Colonic mucosa (tissue), 4 donors: ENCODE results near the gene GLIS2. TPM values are rescaled to one million over a fixed set of nuclear protein-coding genes. Genes with fewer than 3 reads are reported as not detected.
A peak's percentile ranks its signal among the peaks of the same experiment; 100 is the strongest.

ENCODE experiments used
- DNase-seq: peaks from one replicate; pipeline ENCODE4 v3.0.0-alpha.2; 2020
- H3K27ac ChIP-seq: fragments of 200-600 bp; one replicate; pipeline ENCODE4 v1.8.0; 2021
- H3K27me3 ChIP-seq: fragments of 200-600 bp; one replicate; pipeline ENCODE4 v1.8.0; 2021
- H3K36me3 ChIP-seq: fragments of 200-600 bp; one replicate; pipeline ENCODE4 v1.8.0; 2021
- H3K4me1 ChIP-seq: fragments of 200-600 bp; one replicate; pipeline ENCODE4 v1.8.0; 2021; ENCODE audit warnings: mild to moderate bottlenecking
- H3K4me3 ChIP-seq: fragments of 200-600 bp; one replicate; pipeline ENCODE4 v1.8.0; 2021
- H3K9ac ChIP-seq, 2 donors: one replicate each; pipeline ENCODE4 v1.7.0; 2013; ENCODE audit warnings: control low read depth in 2 of 2, low read depth in 2 of 2, low read length in 2 of 2
- H3K9me3 ChIP-seq: fragments of 200-600 bp; one replicate; pipeline ENCODE4 v1.8.0; 2021
- CTCF ChIP-seq: fragments of 200-600 bp; IDR thresholded peaks from one replicate; pipeline ENCODE4 v1.8.0; 2022; ENCODE audit warnings: antibody characterized with exemption, mild to moderate bottlenecking
- intact Hi-C: fragments of 100-400 bp; cut with DNase I; formaldehyde crosslinking; loops from one replicate; pipeline ENCODE4 v1.14.1; 2022
- total RNA-seq, 2 donors: library from RNA; stranded (reverse); fragmentation: NEBNext Ultra II Directional in 1 of 2; extraction: Animal tissue kit (Norgen Biotek cat#: 25700) in 1 of 2; gene quantifications; one replicate each; pipeline ENCODE4 v1.2.1, GENCODE V29; 2021
- donor health status: healthy.
- donor health status: DM: no; HTN: no; CAD: no.
- donor health status: DM: no; HTN: no; CAD: no.

The GLIS2 gene
- total RNA-seq, 2 donors from 2014 or later, result 0.89 to 4.1 TPM

DNA sequence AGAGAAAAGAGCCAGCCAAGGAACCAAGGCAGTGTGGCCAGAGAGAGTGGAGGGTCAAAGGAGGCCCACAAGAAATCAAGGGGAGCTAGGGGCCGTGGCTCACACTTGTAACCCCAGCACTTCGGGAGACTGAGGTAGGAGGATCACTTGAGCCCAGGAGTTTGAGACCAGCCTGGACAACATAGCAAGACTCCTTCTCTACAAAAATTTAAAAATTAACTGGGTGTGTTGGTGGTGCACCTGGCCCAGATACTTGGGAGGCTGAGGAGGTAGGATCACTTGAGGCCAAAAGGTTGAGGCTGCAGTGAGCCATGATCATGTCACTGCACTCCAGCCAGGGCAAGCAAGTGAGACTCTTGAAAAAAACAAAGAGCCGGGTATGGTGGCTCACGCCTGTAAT is 24.2 kb upstream of the GLIS2 start:
- Histone ChIP-seq H3K27ac (no peak overlapping the region), H3K27me3 (no peaks in the 10 kb centered on the region), H3K4me1 (peaks cover 5% of the 10 kb centered on the region), H3K9ac (no peak overlapping the region), H3K36me3 (no peaks in the 10 kb centered on the region), H3K9me3 (no peaks in the 10 kb centered on the region), H3K4me3 (no peak overlapping the region)
- intact Hi-C loops, result no loop called here
- no peak for DNase-seq
- no peak for TF ChIP-seq CTCF

- no peak overlapping the region for H3K27ac ChIP-seq
- TF ChIP-seq CTCF, result no peak
- H3K4me1 ChIP-seq, result peaks cover 4% of the 10 kb centered on the region
- intact Hi-C loops, result no loop called here
- no peaks in the 10 kb centered on the region for H3K9me3 ChIP-seq
- no peak for DNase-seq
- no peak overlapping the region for H3K9ac ChIP-seq
- H3K36me3 ChIP-seq, result no peaks in the 10 kb centered on the region
- H3K4me3 ChIP-seq, result no peak overlapping the region
- H3K27me3 ChIP-seq, result no peaks in the 10 kb centered on the region
Observed at GRCh38 chr16:4293181-4293716, 22.6 kb upstream of the GLIS2 start.

- H3K4me1 ChIP-seq, result peaks cover 5% of the 10 kb centered on the region
- no peaks in the 10 kb centered on the region for H3K36me3 ChIP-seq
- no peak overlapping the region for H3K9ac ChIP-seq
- peak overlapping the region; percentile 16 for H3K27ac ChIP-seq
- H3K9me3 ChIP-seq, result no peaks in the 10 kb centered on the region
- DNase-seq, result no peak
- H3K27me3 ChIP-seq, result no peaks in the 10 kb centered on the region
- TF ChIP-seq CTCF, result no peak
- intact Hi-C loops, result no loop called here
- H3K4me3 ChIP-seq, result no peak overlapping the region
Observed at GRCh38 chr16:4293822-4294457, 21.9 kb upstream of the GLIS2 start.

DNA sequence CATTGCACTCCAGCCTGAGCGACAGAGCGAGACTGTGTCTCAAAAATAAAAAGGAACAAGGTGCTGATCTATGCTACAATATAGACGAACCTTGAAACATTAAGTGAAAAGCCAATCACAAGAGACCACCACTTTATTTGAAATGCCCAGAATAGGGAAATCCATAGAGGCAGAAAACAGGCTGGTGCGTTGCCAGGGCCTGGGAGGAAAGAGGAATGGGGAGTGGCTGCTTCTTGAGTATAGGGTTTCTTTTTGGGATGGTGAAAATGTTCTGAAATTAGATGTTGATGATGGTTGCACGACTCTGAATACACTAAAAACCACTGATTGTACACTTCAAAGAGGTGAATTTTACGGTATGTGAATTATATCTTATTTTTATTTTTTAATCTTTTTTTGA is 20.3 kb upstream of the GLIS2 start:
- H3K27me3 ChIP-seq, result no peaks in the 10 kb centered on the region

DNA sequence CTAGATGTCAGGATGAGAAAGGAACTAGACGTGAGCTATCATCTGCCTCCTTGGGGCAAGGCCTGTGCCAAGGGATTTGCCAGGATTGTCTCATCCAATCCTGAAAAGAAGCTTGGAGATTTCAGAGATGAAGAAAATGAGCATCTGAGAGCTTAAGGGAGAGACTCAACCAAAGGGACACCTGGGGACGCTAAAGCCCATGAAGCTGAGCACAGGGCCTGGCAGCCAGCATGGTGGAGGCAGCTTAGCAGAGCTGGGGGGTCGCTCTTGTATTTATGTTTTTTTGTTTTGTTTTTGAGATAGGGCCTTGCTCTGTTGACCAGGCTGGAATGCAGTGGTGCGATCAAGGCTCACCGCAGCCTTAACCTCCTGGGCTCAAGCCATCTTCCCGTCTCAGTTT is 18.4 kb upstream of the GLIS2 start:
- intact Hi-C loops, result no loop called here
- Histone ChIP-seq H3K4me3 (no peak overlapping the region), H3K36me3 (no peaks in the 10 kb centered on the region), H3K4me1 (peaks cover 5% of the 10 kb centered on the region), H3K9ac (no peak overlapping the region), H3K27ac (no peak overlapping the region), H3K27me3 (no peaks in the 10 kb centered on the region), H3K9me3 (no peaks in the 10 kb centered on the region)
- DNase-seq, result no peak
- TF ChIP-seq CTCF, result no peak

More for the DNA sequence above, 20.3 kb upstream of the GLIS2 start:
- no peaks in the 10 kb centered on the region for H3K36me3 ChIP-seq
- H3K4me1 ChIP-seq, result peaks cover 5% of the 10 kb centered on the region
- DNase-seq, result no peak
- TF ChIP-seq CTCF, result no peak
- H3K9ac ChIP-seq, result no peak overlapping the region
- H3K4me3 ChIP-seq, result no peak overlapping the region
- no peaks in the 10 kb centered on the region for H3K9me3 ChIP-seq
- no peak overlapping the region for H3K27ac ChIP-seq
- intact Hi-C loops, result no loop called here
